Muscle layer of colon (tissue), 2 donors: ENCODE results near the gene GBP1.

Experiments
- H3K27ac ChIP-seq: one replicate; pipeline ENCODE4 v1.7.0; 2013; ENCODE audit warnings: low read depth, mild to moderate bottlenecking, low read length, moderate library complexity
- H3K27me3 ChIP-seq, 2 donors: one replicate each; pipeline ENCODE4 v1.7.0; 2013; ENCODE audit warnings: low read length in 2 of 2, mild to moderate bottlenecking in 2 of 2; ENCODE audit not compliant: insufficient read depth in 2 of 2, control insufficient read depth in 1 of 2
- H3K36me3 ChIP-seq: one replicate; pipeline ENCODE4 v1.7.0; 2013; ENCODE audit warnings: mild to moderate bottlenecking, low read length; ENCODE audit not compliant: insufficient read depth
- H3K4me1 ChIP-seq: one replicate; pipeline ENCODE4 v1.7.0; 2013; ENCODE audit warnings: mild to moderate bottlenecking, low read length; ENCODE audit not compliant: insufficient read depth
- H3K4me3 ChIP-seq, 2 donors: one replicate each; pipeline ENCODE4 v1.7.0; 2013; ENCODE audit warnings: low read length in 2 of 2, low read depth in 1 of 2, mild to moderate bottlenecking in 1 of 2, moderate library complexity in 1 of 2
- H3K9ac ChIP-seq: one replicate; pipeline ENCODE4 v1.7.0; 2013; ENCODE audit warnings: low read length
- H3K9me3 ChIP-seq: one replicate; pipeline ENCODE4 v1.7.0; 2013; ENCODE audit warnings: mild to moderate bottlenecking, low read length
- donor health status: abdominal sarcoma.
- donor health status: Adenocarcinoma of cecum.

Gene GBP1

GRCh38 chr1:89065079-89065868 is at the start of gene GBP1:
Gene GBP1, minus strand, starts transcription at chr1:89065208. Its CDS starts 1,974 bp downstream, at chr1:89063234.
- no peaks in the 10 kb centered on the region for H3K27me3 ChIP-seq
- H3K9me3 ChIP-seq, result no peaks in the 10 kb centered on the region
- peaks cover 22% of the 10 kb centered on the region for H3K4me1 ChIP-seq
- peaks cover under 1% of the 10 kb centered on the region for H3K36me3 ChIP-seq
- H3K27ac ChIP-seq, result peak within 1 kb of the TSS; percentile 45
- peak within 1 kb of the TSS; percentile 94 for H3K9ac ChIP-seq
- peak within 1 kb of the TSS; percentile 44 to 93 for H3K4me3 ChIP-seq

GRCh38 chr1:89114662-89115061 is 49.7 kb upstream of the GBP1 start:
- no peaks in the 10 kb centered on the region for H3K9me3 ChIP-seq
- peaks cover 83% of the 10 kb centered on the region for H3K36me3 ChIP-seq
- H3K4me1 ChIP-seq, result no peaks in the 10 kb centered on the region
- no peak overlapping the region for H3K27ac ChIP-seq
- no peak overlapping the region for H3K9ac ChIP-seq
- no peak overlapping the region for H3K4me3 ChIP-seq
- H3K27me3 ChIP-seq, result no peaks in the 10 kb centered on the region

- Histone ChIP-seq H3K9me3 (no peaks in the 10 kb centered on the region), H3K27me3 (no peaks in the 10 kb centered on the region), H3K36me3 (peaks cover 83% of the 10 kb centered on the region), H3K27ac (no peak overlapping the region), H3K9ac (no peak overlapping the region), H3K4me1 (no peaks in the 10 kb centered on the region), H3K4me3 (no peak overlapping the region)
These were observed 48.0 kb upstream of the GBP1 start for GRCh38 chr1:89112871-89113613.

GRCh38 chr1:89104687-89105086 is 39.7 kb upstream of the GBP1 start:
- Histone ChIP-seq H3K4me1 (no peaks in the 10 kb centered on the region), H3K36me3 (peaks cover 44% of the 10 kb centered on the region), H3K9me3 (no peaks in the 10 kb centered on the region), H3K9ac (no peak overlapping the region), H3K4me3 (no peak overlapping the region), H3K27me3 (no peaks in the 10 kb centered on the region), H3K27ac (no peak overlapping the region)

- H3K9ac ChIP-seq, result no peak overlapping the region
- no peak overlapping the region for H3K27ac ChIP-seq
- no peaks in the 10 kb centered on the region for H3K9me3 ChIP-seq
- no peak overlapping the region for H3K4me3 ChIP-seq
- no peaks in the 10 kb centered on the region for H3K4me1 ChIP-seq
- peaks cover 39% of the 10 kb centered on the region for H3K36me3 ChIP-seq
- H3K27me3 ChIP-seq, result no peaks in the 10 kb centered on the region
These were observed 39.1 kb upstream of the GBP1 start for GRCh38 chr1:89104147-89104546.

GRCh38 chr1:89102021-89102420 is 37.0 kb upstream of the GBP1 start:
- no peaks in the 10 kb centered on the region for H3K27me3 ChIP-seq
- H3K36me3 ChIP-seq, result peaks cover 21% of the 10 kb centered on the region
- no peak overlapping the region for H3K27ac ChIP-seq
- no peak overlapping the region for H3K4me3 ChIP-seq
- no peaks in the 10 kb centered on the region for H3K4me1 ChIP-seq
- H3K9ac ChIP-seq, result no peak overlapping the region
- no peaks in the 10 kb centered on the region for H3K9me3 ChIP-seq

- Histone ChIP-seq H3K9ac (no peak overlapping the region), H3K4me3 (no peak overlapping the region), H3K27me3 (no peaks in the 10 kb centered on the region), H3K27ac (no peak overlapping the region), H3K4me1 (no peaks in the 10 kb centered on the region), H3K36me3 (peaks cover 7% of the 10 kb centered on the region), H3K9me3 (no peaks in the 10 kb centered on the region)
These were observed 35.4 kb upstream of the GBP1 start for GRCh38 chr1:89100412-89100811.

GRCh38 chr1:89098857-89099256 is 33.8 kb upstream of the GBP1 start:
- H3K27me3 ChIP-seq, result no peaks in the 10 kb centered on the region
- H3K36me3 ChIP-seq, result no peaks in the 10 kb centered on the region
- H3K27ac ChIP-seq, result no peak overlapping the region
- no peak overlapping the region for H3K4me3 ChIP-seq
- no peaks in the 10 kb centered on the region for H3K9me3 ChIP-seq
- H3K9ac ChIP-seq, result no peak overlapping the region
- H3K4me1 ChIP-seq, result no peaks in the 10 kb centered on the region

GRCh38 chr1:89095737-89096136 is 30.7 kb upstream of the GBP1 start:
- no peaks in the 10 kb centered on the region for H3K36me3 ChIP-seq
- no peaks in the 10 kb centered on the region for H3K9me3 ChIP-seq
- H3K4me3 ChIP-seq, result no peak overlapping the region
- H3K4me1 ChIP-seq, result no peaks in the 10 kb centered on the region
- no peak overlapping the region for H3K9ac ChIP-seq
- H3K27ac ChIP-seq, result no peak overlapping the region
- no peaks in the 10 kb centered on the region for H3K27me3 ChIP-seq

- H3K9ac ChIP-seq, result no peak overlapping the region
- H3K4me3 ChIP-seq, result no peak overlapping the region
- no peak overlapping the region for H3K27ac ChIP-seq
- H3K9me3 ChIP-seq, result no peaks in the 10 kb centered on the region
- no peaks in the 10 kb centered on the region for H3K4me1 ChIP-seq
- no peaks in the 10 kb centered on the region for H3K27me3 ChIP-seq
- no peaks in the 10 kb centered on the region for H3K36me3 ChIP-seq
These were observed 25.0 kb upstream of the GBP1 start for GRCh38 chr1:89089962-89090361.

- Histone ChIP-seq H3K36me3 (no peaks in the 10 kb centered on the region), H3K9me3 (no peaks in the 10 kb centered on the region), H3K27me3 (no peaks in the 10 kb centered on the region), H3K4me3 (no peak overlapping the region), H3K4me1 (no peaks in the 10 kb centered on the region), H3K27ac (no peak overlapping the region), H3K9ac (no peak overlapping the region)
These were observed 23.6 kb upstream of the GBP1 start for GRCh38 chr1:89088572-89088971.
